Activated CD8-positive, alpha-beta memory T cell treated with anti-CD3 and anti-CD28 coated beads, Interleukin-2, amount 50 U/mL, for 48 hours (primary cell): Measurements from ENCODE around the gene GIN1.
"Not testable (repeated sequence)": the region's sequence is repeated elsewhere in the genome, so short reads cannot be mapped to it uniquely, and the experiment has no call there.

Experiments used
- DNase-seq: peaks from one replicate; pipeline ENCODE4 v3.0.0-alpha.2; 2020

Gene GIN1

GRCh38 chr5:103119765-103120606 is at the start of gene GIN1, which contains the start of gene PPIP5K2:
Gene GIN1 (minus strand): TSS chr5:103120138. CDS start chr5:103108707, 11,431 bp downstream.
Gene PPIP5K2 (plus strand): TSS chr5:103120301. CDS start chr5:103129590, 9,289 bp downstream.
- DNase-seq: peak; percentile 94

- no peak for DNase-seq
These were observed 46.8 kb upstream of the GIN1 start for GRCh38 chr5:103166706-103167105.

GRCh38 chr5:103151156-103151555 is 31.2 kb upstream of the GIN1 start:
- DNase-seq: no peak

- DNase-seq: no peak
These were observed 28.3 kb upstream of the GIN1 start for GRCh38 chr5:103148213-103148612.

- no peak for DNase-seq
These were observed 25.3 kb upstream of the GIN1 start for GRCh38 chr5:103145196-103145595.

- DNase-seq: not testable (repeated sequence)
These were observed 22.2 kb upstream of the GIN1 start for GRCh38 chr5:103142132-103142531.

GRCh38 chr5:103139264-103139865 is 19.4 kb upstream of the GIN1 start:
- peak; percentile 85 for DNase-seq

GRCh38 chr5:103138202-103138690 is 18.3 kb upstream of the GIN1 start:
- no peak for DNase-seq

GRCh38 chr5:103135461-103135860 is 15.5 kb upstream of the GIN1 start:
- DNase-seq: no peak

GRCh38 chr5:103133231-103133630 is 13.3 kb upstream of the GIN1 start:
- DNase-seq: no peak

GRCh38 chr5:103132684-103133083 is 12.7 kb upstream of the GIN1 start:
- no peak for DNase-seq

- DNase-seq: no peak
These were observed 8.3 kb upstream of the GIN1 start for GRCh38 chr5:103128202-103128601.

- DNase-seq: no peak
These were observed 7.4 kb upstream of the GIN1 start for GRCh38 chr5:103127292-103127817.

- no peak for DNase-seq
These were observed 6.6 kb upstream of the GIN1 start for GRCh38 chr5:103126557-103126956.

- DNase-seq: no peak
These were observed 2.3 kb upstream of the GIN1 start for GRCh38 chr5:103122242-103122641.

- DNase-seq: no peak
These were observed 766 bp upstream of the GIN1 start for GRCh38 chr5:103120607-103121200.

GRCh38 chr5:103119070-103119764 is 721 bp downstream of the GIN1 start:
- DNase-seq: no peak

- no peak for DNase-seq
These were observed 2.4 kb downstream of the GIN1 start for GRCh38 chr5:103117471-103117991.

- no peak for DNase-seq
These were observed 5.5 kb downstream of the GIN1 start for GRCh38 chr5:103114440-103114839.

- no peak for DNase-seq
These were observed 7.0 kb downstream of the GIN1 start for GRCh38 chr5:103112910-103113309.

GRCh38 chr5:103111468-103111867 is 8.5 kb downstream of the GIN1 start:
- no peak for DNase-seq

GRCh38 chr5:103110403-103110802 is 9.5 kb downstream of the GIN1 start:
- DNase-seq: no peak

GRCh38 chr5:103109277-103109676 is 10.7 kb downstream of the GIN1 start:
- no peak for DNase-seq
